ENCODE results near the gene L3MBTL4. TPM values are rescaled to one million over a fixed set of nuclear protein-coding genes. Genes with fewer than 3 reads are reported as not detected.

L3MBTL4 gene
- total and polyA plus RNA-seq, 5 donors: 4.9 to 36.9 (median 31.4) TPM

- no peak for DNase-seq
- no peaks in the 10 kb centered on the region for H3K27me3 ChIP-seq (ENCODE audit: control insufficient read depth, insufficient read depth)
- no peak for ATAC-seq
- WGBS: 79% methylated on average over 2 of the region's 2 CpGs
- H3K4me1 ChIP-seq (ENCODE audit: control insufficient read depth, insufficient read depth, low read length): no peaks in the 10 kb centered on the region
- no peak overlapping the region for H3K4me3 ChIP-seq (ENCODE audit: low read length)
- intact Hi-C loops (cut with DNase I): no loop called here
- no peaks in the 10 kb centered on the region for H3K9me3 ChIP-seq (ENCODE audit: control insufficient read depth, low read length)
- H3K27ac ChIP-seq (ENCODE audit: low read length): no peak overlapping the region
Observed at GRCh38 chr18:5909125-5909524, 505.6 kb downstream of the L3MBTL4 start.

Small RNA genes within 50 kb of the gene (microRNA-seq; reads per million reads assigned to microRNA genes)
- gene MIR4317: 0 reads per million in 2 donors
